NAMALWA (cell line): ENCODE data around the gene TRPC3.
A peak's percentile ranks its signal among the peaks of the same experiment; 100 is the strongest.

Experiments
- DNase-seq: peaks from one replicate; pipeline ENCODE4 v3.0.0-alpha.2; 2015; ENCODE audit warnings: low spot score

The TRPC3 gene

GRCh38 chr4:121951521-121952110, at the start of gene TRPC3:
Gene TRPC3, minus strand, starts transcription at chr4:121952060. Its CDS starts 380 bp downstream, at chr4:121951680.
- no peak for DNase-seq

GRCh38 chr4:122000849-122001248, 49.0 kb upstream of the TRPC3 start:
- DNase-seq: no peak

- peak; percentile 5 for DNase-seq
Measured at GRCh38 chr4:121998024-121998423, 46.2 kb upstream of the TRPC3 start.

GRCh38 chr4:121995790-121996537, 44.1 kb upstream of the TRPC3 start:
- DNase-seq: no peak

GRCh38 chr4:121991968-121992367, 40.1 kb upstream of the TRPC3 start:
- no peak for DNase-seq

GRCh38 chr4:121990489-121990888, 38.6 kb upstream of the TRPC3 start:
- no peak for DNase-seq

- no peak for DNase-seq
Measured at GRCh38 chr4:121989715-121990114, 37.9 kb upstream of the TRPC3 start.

- no peak for DNase-seq
Measured at GRCh38 chr4:121988950-121989349, 37.1 kb upstream of the TRPC3 start.

- DNase-seq: no peak
Measured at GRCh38 chr4:121980643-121981042, 28.8 kb upstream of the TRPC3 start.

GRCh38 chr4:121978172-121978516, 26.3 kb upstream of the TRPC3 start:
- no peak for DNase-seq

GRCh38 chr4:121977251-121978171, 25.7 kb upstream of the TRPC3 start:
- peak; percentile 64 for DNase-seq

GRCh38 chr4:121975784-121976183, 23.9 kb upstream of the TRPC3 start:
- DNase-seq: no peak

GRCh38 chr4:121973816-121974215, 22.0 kb upstream of the TRPC3 start:
- DNase-seq: no peak

GRCh38 chr4:121968859-121969258, 17.0 kb upstream of the TRPC3 start:
- no peak for DNase-seq

- DNase-seq: no peak
Measured at GRCh38 chr4:121964958-121965357, 13.1 kb upstream of the TRPC3 start.

- DNase-seq: no peak
Measured at GRCh38 chr4:121960818-121961217, 9.0 kb upstream of the TRPC3 start.

- no peak for DNase-seq
Measured at GRCh38 chr4:121958777-121959176, 6.9 kb upstream of the TRPC3 start.

- DNase-seq: no peak
Measured at GRCh38 chr4:121957266-121957665, 5.4 kb upstream of the TRPC3 start.

GRCh38 chr4:121953860-121954259, 2.0 kb upstream of the TRPC3 start:
- no peak for DNase-seq

GRCh38 chr4:121952290-121952689, 430 bp upstream of the TRPC3 start:
- no peak for DNase-seq

GRCh38 chr4:121950680-121951520, 960 bp downstream of the TRPC3 start:
- no peak for DNase-seq

GRCh38 chr4:121950212-121950679, 1.6 kb downstream of the TRPC3 start:
- peak; percentile 53 for DNase-seq
